Muscle layer of duodenum (tissue), 2 donors: ENCODE measurements around the gene TTC33.

Experiments
- H3K27ac ChIP-seq: one replicate; pipeline ENCODE4 v1.7.0; 2013; ENCODE audit warnings: mild to moderate bottlenecking, low read length
- H3K27me3 ChIP-seq: one replicate; pipeline ENCODE4 v1.7.0; 2013; ENCODE audit warnings: low read depth, mild to moderate bottlenecking, control low read depth, low read length
- H3K36me3 ChIP-seq, 2 donors: one replicate each; pipeline ENCODE4 v1.7.0; 2013; ENCODE audit warnings: low read length in 2 of 2, control low read depth in 1 of 2, mild to moderate bottlenecking in 1 of 2; ENCODE audit not compliant: insufficient read depth in 2 of 2, control insufficient read depth in 1 of 2
- H3K4me1 ChIP-seq, 2 donors: one replicate each; pipeline ENCODE4 v1.7.0; 2013; ENCODE audit warnings: low read length in 2 of 2, mild to moderate bottlenecking in 2 of 2, control low read depth in 1 of 2, moderate library complexity in 1 of 2; ENCODE audit not compliant: insufficient read depth in 2 of 2, control insufficient read depth in 1 of 2
- H3K4me3 ChIP-seq, 2 donors: one replicate each; pipeline ENCODE4 v1.7.0; 2013; ENCODE audit warnings: low read length in 2 of 2, low read depth in 1 of 2, mild to moderate bottlenecking in 1 of 2
- H3K9me3 ChIP-seq, 2 donors: one replicate each; pipeline ENCODE4 v1.7.0; 2013; ENCODE audit warnings: low read length in 2 of 2, control low read depth in 1 of 2, mild to moderate bottlenecking in 1 of 2; ENCODE audit not compliant: control insufficient read depth in 1 of 2
- donor health status: healthy.

Gene TTC33

DNA sequence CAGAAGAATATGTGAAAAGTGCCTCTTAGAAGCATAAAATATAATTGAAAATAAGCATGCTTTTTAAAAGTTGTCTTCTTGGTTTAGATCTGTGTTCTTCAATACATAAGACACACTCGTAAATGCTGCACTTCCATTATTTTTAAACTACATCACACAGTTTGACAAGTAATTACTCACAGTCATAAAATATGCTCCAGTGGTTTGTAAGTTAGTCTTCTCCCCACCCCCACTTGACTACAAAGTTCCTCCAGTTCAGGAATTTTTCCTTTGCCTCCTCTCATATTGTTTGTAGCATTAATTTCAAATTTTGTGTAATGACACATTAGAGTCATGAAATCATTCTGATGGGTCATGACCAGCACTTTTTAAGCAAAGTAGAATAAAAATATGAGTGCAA, 136.3 kb downstream of the TTC33 start:
- Histone ChIP-seq H3K36me3 (no peaks in the 10 kb centered on the region), H3K9me3 (no peaks in the 10 kb centered on the region), H3K4me1 (no peaks in the 10 kb centered on the region), H3K27me3 (no peaks in the 10 kb centered on the region), H3K27ac (no peak overlapping the region), H3K4me3 (no peak overlapping the region)

GRCh38 chr5:40618926-40619325, 136.8 kb downstream of the TTC33 start:
- Histone ChIP-seq H3K4me3 (no peak overlapping the region), H3K4me1 (no peaks in the 10 kb centered on the region), H3K27me3 (no peaks in the 10 kb centered on the region), H3K27ac (no peak overlapping the region), H3K9me3 (no peaks in the 10 kb centered on the region), H3K36me3 (no peaks in the 10 kb centered on the region)

DNA sequence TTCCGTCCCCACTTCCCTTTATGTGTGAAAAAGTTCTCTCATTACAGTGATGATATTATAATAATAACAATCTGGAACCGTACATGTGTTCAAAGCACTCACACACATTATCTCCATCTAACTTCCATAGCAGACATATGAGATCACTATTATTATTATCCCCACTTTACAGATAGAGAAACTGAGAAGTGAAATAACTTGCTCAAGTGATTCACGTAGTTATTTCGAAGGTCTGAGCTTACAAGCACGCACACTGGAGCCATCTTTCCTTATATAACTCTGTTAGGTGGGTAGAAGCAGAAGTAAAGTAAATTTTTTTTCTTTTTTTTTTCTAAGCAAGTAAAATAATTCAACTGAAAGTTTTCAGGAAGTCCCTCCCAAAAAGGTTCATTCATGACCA, 139.0 kb downstream of the TTC33 start:
- H3K4me1 ChIP-seq = no peaks in the 10 kb centered on the region
- H3K9me3 ChIP-seq = no peaks in the 10 kb centered on the region
- no peak overlapping the region for H3K4me3 ChIP-seq
- H3K36me3 ChIP-seq = no peaks in the 10 kb centered on the region
- H3K27me3 ChIP-seq = no peaks in the 10 kb centered on the region
- no peak overlapping the region for H3K27ac ChIP-seq

GRCh38 chr5:40615586-40616170, 140.1 kb downstream of the TTC33 start:
- H3K27ac ChIP-seq = no peak overlapping the region
- no peak overlapping the region for H3K4me3 ChIP-seq
- H3K4me1 ChIP-seq = no peaks in the 10 kb centered on the region
- no peaks in the 10 kb centered on the region for H3K9me3 ChIP-seq
- no peaks in the 10 kb centered on the region for H3K27me3 ChIP-seq
- no peaks in the 10 kb centered on the region for H3K36me3 ChIP-seq

- Histone ChIP-seq H3K36me3 (no peaks in the 10 kb centered on the region), H3K27me3 (no peaks in the 10 kb centered on the region), H3K4me1 (no peaks in the 10 kb centered on the region), H3K27ac (no peak overlapping the region), H3K4me3 (no peak overlapping the region), H3K9me3 (no peaks in the 10 kb centered on the region)
These were observed 140.7 kb downstream of the TTC33 start for GRCh38 chr5:40614923-40615585.

DNA sequence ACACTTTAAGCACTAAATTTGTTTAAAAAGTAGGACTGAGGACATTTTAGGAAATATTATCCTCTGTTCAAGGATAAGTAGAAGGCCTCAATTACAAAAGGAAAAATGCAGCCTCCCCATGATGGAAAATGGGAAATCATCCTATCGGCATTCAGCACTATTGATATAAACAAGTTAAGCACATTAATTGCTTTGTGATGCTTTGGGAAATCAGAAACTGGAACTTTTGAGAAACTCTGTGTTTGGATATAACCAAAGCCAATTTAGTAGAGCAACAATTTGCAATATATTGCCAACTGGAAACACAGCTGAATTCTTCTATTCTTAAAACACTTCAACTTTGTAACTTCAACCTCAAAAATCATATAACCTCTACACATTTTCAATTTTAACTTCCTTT, 141.3 kb downstream of the TTC33 start:
- Histone ChIP-seq H3K9me3 (no peaks in the 10 kb centered on the region), H3K4me3 (no peak overlapping the region), H3K4me1 (no peaks in the 10 kb centered on the region), H3K27me3 (no peaks in the 10 kb centered on the region), H3K27ac (no peak overlapping the region), H3K36me3 (no peaks in the 10 kb centered on the region)

DNA sequence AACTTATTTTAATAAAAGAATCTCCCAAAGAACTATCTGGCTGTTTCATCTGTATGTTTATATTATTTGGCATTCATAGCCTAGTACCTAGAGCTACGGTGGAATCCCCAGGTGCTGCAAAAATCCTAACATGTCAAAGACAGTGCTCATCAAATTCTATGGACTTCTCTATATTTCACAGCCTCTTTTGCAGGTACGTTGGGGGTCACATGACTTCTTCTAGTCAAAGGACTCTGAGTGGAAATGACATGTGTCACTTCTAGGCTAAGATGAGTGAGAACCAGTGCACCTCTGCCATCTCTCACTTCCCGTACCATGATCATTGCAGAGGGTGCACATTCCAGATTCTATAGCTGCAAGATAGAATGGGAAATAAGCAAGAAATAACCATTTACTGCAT, 148.6 kb downstream of the TTC33 start:
- Histone ChIP-seq H3K27me3 (no peaks in the 10 kb centered on the region), H3K9me3 (no peaks in the 10 kb centered on the region), H3K4me1 (no peaks in the 10 kb centered on the region), H3K36me3 (no peaks in the 10 kb centered on the region), H3K4me3 (no peak overlapping the region), H3K27ac (no peak overlapping the region)

DNA sequence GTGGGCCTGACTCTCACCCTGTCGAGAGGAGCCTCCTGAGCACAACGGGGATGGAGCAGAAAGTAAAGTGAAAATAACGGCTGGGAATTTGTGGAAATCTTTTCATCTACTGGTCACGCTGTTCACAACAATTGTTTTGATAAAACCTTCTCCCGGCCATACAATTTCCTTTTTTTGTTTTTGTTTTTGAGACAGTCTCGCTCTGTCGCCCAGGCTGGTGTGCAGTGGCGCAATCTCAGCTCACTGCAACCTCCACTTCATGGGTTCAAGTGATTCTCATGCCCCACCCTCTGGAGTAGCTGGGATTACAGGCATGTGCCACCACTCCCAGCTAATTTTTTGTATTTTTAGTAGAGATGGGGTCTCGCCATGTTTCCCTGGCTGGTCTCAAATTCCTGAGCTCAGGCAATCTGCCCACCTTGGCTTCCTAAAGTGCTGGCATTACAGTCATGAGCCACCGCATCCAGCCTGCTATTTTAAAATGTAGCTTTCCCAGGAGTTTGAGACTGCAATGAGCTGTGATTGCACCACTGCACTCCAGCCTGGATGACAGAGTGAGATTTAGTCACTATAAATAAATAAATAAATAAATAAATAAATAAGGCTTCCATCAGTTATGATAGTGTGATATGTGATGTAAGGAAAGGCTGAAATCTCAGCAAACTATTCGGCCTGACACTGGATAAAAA, 149.5 kb downstream of the TTC33 start:
- H3K27ac ChIP-seq = no peak overlapping the region
- H3K9me3 ChIP-seq = no peaks in the 10 kb centered on the region
- H3K36me3 ChIP-seq = no peaks in the 10 kb centered on the region
- no peaks in the 10 kb centered on the region for H3K4me1 ChIP-seq
- H3K4me3 ChIP-seq = no peak overlapping the region
- H3K27me3 ChIP-seq = no peaks in the 10 kb centered on the region

DNA sequence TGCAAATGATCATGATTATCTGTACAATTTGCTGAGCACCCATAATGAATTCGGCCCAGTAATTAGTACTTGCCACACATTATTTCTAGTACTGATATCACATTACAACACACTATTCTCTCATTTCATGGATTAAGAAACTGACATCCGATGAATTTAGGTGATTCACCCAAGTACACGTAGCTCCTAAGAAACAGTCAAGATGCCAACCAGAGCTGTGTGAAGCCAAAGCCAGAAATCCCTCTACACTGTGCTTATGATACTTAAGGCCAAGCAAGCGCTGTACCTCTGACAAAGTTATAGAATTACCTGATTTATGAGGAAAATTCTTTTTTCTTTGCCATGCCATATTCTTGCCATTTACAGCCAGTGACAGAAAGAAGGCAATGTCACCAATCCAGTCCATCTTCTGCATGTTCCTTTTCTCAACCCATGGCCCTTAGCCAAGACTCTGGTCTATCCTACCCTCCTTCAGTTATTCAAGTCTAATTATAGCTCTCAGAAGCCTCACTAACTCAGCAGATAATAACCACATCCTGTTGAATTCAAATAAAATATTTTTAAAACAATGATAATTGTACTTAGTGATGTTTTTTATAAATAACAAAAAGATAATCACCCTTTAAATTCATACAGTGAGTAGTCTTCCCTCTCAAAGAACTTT, 150.3 kb downstream of the TTC33 start:
- H3K4me3 ChIP-seq = no peak overlapping the region
- H3K36me3 ChIP-seq = no peaks in the 10 kb centered on the region
- no peaks in the 10 kb centered on the region for H3K4me1 ChIP-seq
- no peaks in the 10 kb centered on the region for H3K27me3 ChIP-seq
- no peaks in the 10 kb centered on the region for H3K9me3 ChIP-seq
- no peak overlapping the region for H3K27ac ChIP-seq

DNA sequence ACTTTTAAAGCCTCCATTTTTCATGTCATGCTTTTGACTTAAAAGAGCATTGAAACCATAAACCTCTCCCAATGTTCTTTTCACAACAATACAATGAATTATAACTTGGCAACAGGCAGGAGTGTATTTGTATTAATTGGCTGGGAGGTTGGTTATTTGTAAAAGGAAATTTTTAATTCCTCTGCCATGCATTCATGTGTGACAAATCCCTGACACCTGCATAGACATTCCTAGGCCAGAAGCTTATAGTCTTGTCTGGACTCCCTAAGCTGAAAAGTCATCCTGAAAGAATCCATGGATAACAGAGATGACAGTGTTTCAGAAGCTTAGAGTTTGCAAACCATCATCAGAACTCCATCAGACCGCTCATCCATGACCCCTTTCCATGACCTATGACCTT, 152.4 kb downstream of the TTC33 start:
- Histone ChIP-seq H3K4me3 (no peak overlapping the region), H3K9me3 (no peaks in the 10 kb centered on the region), H3K27me3 (no peaks in the 10 kb centered on the region), H3K36me3 (no peaks in the 10 kb centered on the region), H3K27ac (no peak overlapping the region), H3K4me1 (no peaks in the 10 kb centered on the region)

GRCh38 chr5:40601198-40601868, 154.4 kb downstream of the TTC33 start:
- Histone ChIP-seq H3K4me3 (no peak overlapping the region), H3K9me3 (no peaks in the 10 kb centered on the region), H3K36me3 (no peaks in the 10 kb centered on the region)

More at GRCh38 chr5:40601198-40601868, 154.4 kb downstream of the TTC33 start:
- no peak overlapping the region for H3K27ac ChIP-seq
- H3K4me1 ChIP-seq = no peaks in the 10 kb centered on the region
- no peaks in the 10 kb centered on the region for H3K27me3 ChIP-seq
